ENCODE results near the gene IFT25.

IFT25 gene

DNA sequence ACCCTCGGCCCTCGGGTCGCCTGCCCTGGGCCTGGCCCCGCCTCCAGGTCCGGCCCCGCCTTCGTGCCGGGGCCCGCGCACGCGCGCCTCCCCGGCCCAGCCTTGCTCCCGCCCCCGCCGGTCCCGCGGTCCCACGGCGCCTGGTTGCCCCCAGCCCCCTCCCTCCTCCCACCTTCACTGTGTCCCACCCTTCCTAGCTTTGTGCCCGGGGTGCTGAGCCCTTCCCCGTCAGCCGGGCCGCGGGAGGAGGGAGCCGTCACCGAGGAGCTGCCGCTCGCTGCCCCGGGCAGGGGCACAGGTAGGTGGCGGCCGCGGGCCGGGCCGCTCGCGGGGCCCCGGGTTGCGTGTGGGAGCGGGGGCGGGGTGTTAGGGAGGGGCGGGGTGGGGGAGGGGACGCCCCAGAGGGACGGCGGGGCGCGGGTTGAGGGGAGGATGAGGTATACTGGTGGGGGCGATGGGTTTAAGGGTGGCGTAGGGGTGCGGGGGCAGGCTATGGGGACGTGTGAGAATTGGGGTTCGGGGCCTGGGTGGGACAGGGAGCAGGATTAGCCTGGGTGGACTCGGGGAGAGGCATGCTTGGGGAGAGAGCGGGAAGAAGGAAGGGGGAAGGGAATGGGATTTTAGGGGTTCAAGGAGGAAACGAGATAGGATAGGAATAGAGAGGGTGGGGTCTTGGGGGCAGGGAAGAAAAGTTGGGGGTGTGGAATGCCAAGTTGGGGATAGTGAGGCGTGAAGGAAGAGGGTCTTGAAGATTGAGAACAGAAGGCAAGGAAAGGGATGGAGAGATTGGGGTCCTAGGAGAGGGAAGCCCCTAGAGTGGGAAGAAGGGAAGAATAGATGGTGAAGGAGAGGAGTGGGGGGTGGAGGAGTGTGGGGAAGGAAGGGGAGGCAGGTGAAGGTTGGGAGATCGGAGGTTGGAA is 1.0 kb upstream of the IFT25 start, which contains the start of gene LRRC42:
LRRC42 (plus strand) TSS at position 99 of the 920 bp plus-strand sequence. CDS start 5,650 bp downstream, outside the sequence.
- Mint-ChIP-seq H3K9me3 (no peaks in the 10 kb centered on the region), H3K27me3 (ENCODE audit: low read depth) (no peaks in the 10 kb centered on the region), H3K4me3 (peak within 1 kb of the TSS; percentile 91), H3K27ac (peak within 1 kb of the TSS; percentile 91), H3K4me1 (ENCODE audit: low read depth) (peaks cover 46% of the 10 kb centered on the region), H3K36me3 (ENCODE audit: low read depth) (peaks cover 21% of the 10 kb centered on the region)

DNA sequence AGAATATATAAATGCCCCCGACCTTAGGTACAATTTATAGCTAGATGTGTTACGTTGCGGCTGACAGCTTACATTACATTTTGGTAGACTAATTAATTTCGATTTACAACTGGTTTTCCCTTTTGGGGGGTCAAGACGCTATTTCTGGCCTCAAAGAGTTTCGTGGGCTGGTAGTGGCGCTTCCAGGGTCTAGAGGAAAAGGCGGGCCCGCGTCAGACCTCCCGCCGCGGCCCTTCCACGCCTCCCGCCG is 391 bp downstream of the IFT25 start:
- peaks cover 23% of the 10 kb centered on the region for H3K36me3 Mint-ChIP-seq (ENCODE audit: low read depth)
- H3K9me3 Mint-ChIP-seq, result no peaks in the 10 kb centered on the region
- H3K4me1 Mint-ChIP-seq (ENCODE audit: low read depth), result peaks cover 47% of the 10 kb centered on the region
- no peaks in the 10 kb centered on the region for H3K27me3 Mint-ChIP-seq (ENCODE audit: low read depth)
- peak overlapping the region; percentile 91 for H3K4me3 Mint-ChIP-seq
- H3K27ac Mint-ChIP-seq, result peak overlapping the region; percentile 91

DNA sequence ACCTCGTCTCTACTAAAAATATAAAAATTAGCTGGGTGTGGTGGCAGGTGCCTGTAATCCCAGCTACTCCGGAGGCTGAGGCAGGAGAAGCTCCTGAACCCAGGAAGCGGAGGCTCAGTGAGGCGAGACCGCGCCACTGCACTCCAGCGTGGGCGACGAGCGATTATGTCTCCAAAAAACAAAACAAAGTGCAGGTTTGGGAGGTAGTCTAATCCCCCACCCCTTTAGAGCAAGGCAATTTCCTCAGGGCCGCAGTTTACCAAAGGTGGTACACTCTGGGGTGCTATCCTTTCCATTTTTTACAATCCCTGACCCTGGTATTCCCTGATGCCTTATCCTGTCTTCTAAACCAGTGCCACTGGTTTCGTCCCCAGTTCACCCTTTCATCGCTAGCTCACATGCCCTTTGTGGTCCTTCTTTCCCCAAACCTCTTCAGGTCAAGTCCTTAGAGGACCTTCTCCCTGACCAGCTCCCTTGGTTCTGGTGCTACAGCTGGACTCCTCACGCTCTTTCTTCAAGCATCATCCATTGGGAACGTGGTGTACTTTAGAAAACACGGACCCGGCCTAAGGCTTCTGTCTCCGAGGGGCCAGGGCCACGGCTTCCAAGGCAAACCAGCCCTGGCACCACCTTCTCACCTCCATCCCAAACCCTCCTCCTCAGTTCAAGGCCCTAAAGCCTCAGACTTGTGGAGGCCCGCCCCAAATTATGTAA is 873 bp downstream of the IFT25 start:
- Mint-ChIP-seq H3K27me3 (ENCODE audit: low read depth) (no peaks in the 10 kb centered on the region), H3K9me3 (no peaks in the 10 kb centered on the region), H3K27ac (peak overlapping the region; percentile 91), H3K4me1 (ENCODE audit: low read depth) (peaks cover 48% of the 10 kb centered on the region), H3K4me3 (peak overlapping the region; percentile 91), H3K36me3 (ENCODE audit: low read depth) (peaks cover 27% of the 10 kb centered on the region)

DNA sequence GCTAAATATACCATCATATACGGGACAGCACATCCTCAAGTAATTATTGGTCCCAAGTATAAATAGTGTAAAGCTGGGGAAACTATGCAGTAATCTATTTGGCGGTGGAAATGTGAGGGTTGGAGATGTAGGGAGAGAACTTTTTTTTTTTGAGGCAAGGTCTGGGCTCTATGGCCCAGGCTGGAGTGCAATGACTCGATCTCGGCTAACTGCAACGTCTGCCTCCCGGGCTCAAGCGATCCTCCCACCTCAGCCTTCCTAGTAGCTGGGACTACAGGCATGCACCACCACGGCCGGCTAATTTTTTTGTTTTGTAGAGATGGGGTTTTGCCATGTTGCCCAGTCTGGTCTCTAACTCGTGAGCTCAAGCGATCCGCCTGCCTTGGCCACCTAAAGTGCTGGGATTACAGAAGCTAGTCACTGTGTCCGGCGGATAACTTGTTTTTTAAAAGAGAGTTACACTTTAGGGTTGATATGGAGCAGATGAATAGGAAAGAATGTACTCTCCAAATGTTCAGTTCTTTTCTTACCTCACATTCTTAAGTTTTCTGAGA is 1.9 kb downstream of the IFT25 start:
- Mint-ChIP-seq H3K27me3 (ENCODE audit: low read depth) (no peaks in the 10 kb centered on the region), H3K4me3 (peak overlapping the region; percentile 80), H3K36me3 (ENCODE audit: low read depth) (peaks cover 34% of the 10 kb centered on the region), H3K27ac (peak overlapping the region; percentile 73), H3K9me3 (no peaks in the 10 kb centered on the region), H3K4me1 (ENCODE audit: low read depth) (peaks cover 45% of the 10 kb centered on the region)

DNA sequence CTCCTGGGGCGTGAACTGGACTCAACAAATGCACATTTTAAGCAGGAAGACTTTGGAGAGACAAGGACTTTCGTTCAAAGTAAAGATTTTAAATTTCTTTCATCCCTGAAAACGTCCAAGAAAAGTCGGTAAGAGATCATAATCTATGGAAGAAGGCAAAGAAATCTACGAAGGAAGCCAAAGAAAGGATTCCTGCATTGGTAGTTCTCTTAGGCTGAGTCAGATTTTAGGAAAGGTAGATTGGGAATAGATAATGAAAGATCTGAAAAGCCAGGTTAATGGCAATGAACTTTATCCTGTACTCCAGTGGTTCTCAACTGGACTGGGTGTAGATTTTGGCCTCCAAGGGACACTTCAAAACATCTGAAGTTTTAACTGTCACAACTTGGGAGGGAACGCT is 2.4 kb downstream of the IFT25 start:
- no peaks in the 10 kb centered on the region for H3K9me3 Mint-ChIP-seq
- peaks cover 39% of the 10 kb centered on the region for H3K36me3 Mint-ChIP-seq (ENCODE audit: low read depth)
- H3K27ac Mint-ChIP-seq, result peak overlapping the region; percentile 12
- H3K4me3 Mint-ChIP-seq, result peak overlapping the region; percentile 80
- peaks cover 40% of the 10 kb centered on the region for H3K4me1 Mint-ChIP-seq (ENCODE audit: low read depth)
- H3K27me3 Mint-ChIP-seq (ENCODE audit: low read depth), result no peaks in the 10 kb centered on the region

DNA sequence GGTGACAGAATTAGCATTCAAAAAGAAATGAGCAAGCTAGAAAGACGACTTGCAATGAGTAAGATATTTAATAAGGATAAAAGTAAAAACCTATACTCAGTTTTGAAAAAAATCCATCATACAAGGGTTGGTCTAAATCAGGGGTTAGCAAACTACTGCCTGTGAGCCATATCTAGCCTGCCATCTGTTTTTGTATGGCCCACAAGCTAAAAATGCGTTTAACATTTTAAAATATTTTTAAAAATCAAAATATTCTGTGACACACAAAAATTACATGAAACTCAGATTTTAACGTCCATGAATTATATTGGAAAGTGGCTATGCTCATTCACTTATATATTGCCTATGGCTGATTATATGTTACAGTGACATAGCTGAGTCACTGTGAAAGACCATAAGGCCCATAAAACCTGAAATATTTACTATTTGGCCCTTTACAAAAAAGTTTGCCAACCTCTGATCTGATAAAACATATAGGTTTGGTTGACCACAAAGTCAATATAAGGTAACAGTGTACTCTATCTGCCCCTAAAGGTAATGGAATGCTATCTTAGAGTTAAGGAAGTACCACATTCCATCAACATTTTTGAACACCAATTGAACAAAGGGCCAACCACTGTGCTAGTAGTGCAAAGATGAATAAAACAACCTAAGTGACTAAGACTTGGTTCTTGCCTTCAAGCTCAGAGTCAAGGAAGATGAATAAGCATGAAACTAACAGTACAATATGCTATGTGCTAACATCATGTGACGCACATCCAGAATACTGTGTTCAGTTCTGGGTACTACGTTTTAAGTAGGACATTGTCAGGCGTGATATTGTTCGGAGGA is 3.2 kb downstream of the IFT25 start:
- Mint-ChIP-seq H3K4me1 (ENCODE audit: low read depth) (peaks cover 36% of the 10 kb centered on the region), H3K27ac (peak overlapping the region; percentile 12), H3K4me3 (peak overlapping the region; percentile 32)

DNA sequence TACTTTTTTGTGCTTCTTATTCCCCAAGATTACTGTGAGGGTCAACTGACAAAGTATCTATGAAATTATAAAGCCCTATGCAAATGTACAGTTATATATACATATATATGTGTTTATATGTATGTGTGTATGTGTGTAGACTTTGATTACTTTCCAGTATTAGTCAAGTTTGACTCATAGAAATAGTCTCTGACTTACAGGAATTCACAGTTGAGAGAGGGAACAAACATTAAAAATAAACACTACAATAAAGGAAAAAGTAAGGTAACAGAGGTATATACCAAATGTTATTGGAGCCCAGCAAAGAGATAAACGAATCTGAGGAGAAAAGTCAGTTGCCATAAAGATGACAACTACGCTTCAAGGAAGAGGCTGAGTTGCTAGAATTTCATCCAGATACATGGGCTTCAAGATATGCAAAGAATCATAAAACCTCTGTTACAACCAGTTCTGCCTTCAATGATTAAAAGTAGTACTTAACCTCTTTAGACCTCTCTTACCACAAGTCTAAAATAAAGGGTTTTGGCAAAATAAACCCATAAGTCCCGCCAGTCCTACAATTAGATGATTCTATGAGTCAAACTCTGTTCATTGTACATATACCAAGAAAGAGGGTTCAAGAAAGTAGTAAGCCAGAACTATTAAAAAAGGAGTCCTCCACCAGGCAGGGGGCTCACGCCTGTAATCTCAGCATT is 7.2 kb downstream of the IFT25 start:
- Mint-ChIP-seq H3K27ac (no peak overlapping the region), H3K9me3 (peaks cover 14% of the 10 kb centered on the region), H3K4me1 (ENCODE audit: low read depth) (peaks cover 14% of the 10 kb centered on the region), H3K27me3 (ENCODE audit: low read depth) (no peaks in the 10 kb centered on the region), H3K4me3 (no peak overlapping the region), H3K36me3 (ENCODE audit: low read depth) (peaks cover 58% of the 10 kb centered on the region)

More for the DNA sequence above, 3.2 kb downstream of the IFT25 start:
- Mint-ChIP-seq H3K36me3 (ENCODE audit: low read depth) (peaks cover 42% of the 10 kb centered on the region), H3K9me3 (no peaks in the 10 kb centered on the region), H3K27me3 (ENCODE audit: low read depth) (no peaks in the 10 kb centered on the region)

DNA sequence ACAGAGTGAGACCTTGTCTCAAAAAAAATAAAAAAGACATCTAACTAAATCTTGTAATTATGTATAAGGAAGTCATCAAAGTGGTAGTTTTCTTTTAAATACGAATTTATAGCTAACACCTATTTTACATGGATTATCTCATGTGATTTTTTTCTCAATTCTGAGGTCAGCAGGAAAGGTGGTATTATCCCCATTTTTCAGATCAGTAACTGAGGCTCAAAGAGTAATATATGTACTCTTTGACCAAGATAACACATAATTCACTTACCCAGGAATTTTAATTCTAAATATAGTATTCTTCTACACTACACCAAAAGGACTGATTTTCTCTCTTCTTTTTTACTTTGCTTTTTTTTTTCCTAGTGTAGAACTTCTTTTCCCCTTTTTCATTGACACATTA is 9.1 kb downstream of the IFT25 start:
- H3K27ac Mint-ChIP-seq, result no peak overlapping the region
- H3K36me3 Mint-ChIP-seq (ENCODE audit: low read depth), result peaks cover 61% of the 10 kb centered on the region
- H3K27me3 Mint-ChIP-seq (ENCODE audit: low read depth), result no peaks in the 10 kb centered on the region
- H3K4me3 Mint-ChIP-seq, result no peak overlapping the region
- H3K9me3 Mint-ChIP-seq, result peaks cover 19% of the 10 kb centered on the region
- peaks cover 4% of the 10 kb centered on the region for H3K4me1 Mint-ChIP-seq (ENCODE audit: low read depth)

DNA sequence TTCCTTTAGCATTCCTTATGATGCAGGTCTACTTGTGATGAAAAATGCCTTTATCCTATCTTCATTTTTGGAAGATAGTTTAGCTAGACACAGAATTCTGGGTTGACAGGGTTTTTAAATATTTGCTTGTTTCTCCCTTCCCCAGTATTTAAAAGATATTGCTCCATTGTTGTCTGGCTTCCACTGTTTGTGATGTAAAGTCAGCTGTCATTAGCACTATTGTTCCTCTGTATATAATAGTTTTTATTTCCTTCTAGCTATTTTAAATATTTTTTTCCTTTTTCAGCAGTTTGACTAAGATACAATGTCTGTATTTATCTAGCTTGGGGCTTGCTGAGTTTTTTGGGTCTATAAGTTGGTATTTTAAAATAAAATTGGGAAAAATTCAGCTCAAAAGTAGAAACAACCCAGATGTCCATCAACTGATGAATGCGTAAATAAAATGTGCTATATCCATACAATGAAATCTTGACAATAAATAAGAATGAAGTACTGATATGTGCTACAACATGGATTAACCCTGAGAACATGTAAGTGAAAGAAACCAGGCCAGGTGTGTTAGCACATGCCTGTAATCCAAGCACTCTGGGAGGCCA is 11.2 kb downstream of the IFT25 start:
- H3K36me3 Mint-ChIP-seq (ENCODE audit: low read depth), result peaks cover 64% of the 10 kb centered on the region
- H3K9me3 Mint-ChIP-seq, result peaks cover 19% of the 10 kb centered on the region
- peaks cover 2% of the 10 kb centered on the region for H3K4me1 Mint-ChIP-seq (ENCODE audit: low read depth)
- H3K4me3 Mint-ChIP-seq, result no peak overlapping the region
- H3K27ac Mint-ChIP-seq, result no peak overlapping the region
- H3K27me3 Mint-ChIP-seq (ENCODE audit: low read depth), result no peaks in the 10 kb centered on the region

DNA sequence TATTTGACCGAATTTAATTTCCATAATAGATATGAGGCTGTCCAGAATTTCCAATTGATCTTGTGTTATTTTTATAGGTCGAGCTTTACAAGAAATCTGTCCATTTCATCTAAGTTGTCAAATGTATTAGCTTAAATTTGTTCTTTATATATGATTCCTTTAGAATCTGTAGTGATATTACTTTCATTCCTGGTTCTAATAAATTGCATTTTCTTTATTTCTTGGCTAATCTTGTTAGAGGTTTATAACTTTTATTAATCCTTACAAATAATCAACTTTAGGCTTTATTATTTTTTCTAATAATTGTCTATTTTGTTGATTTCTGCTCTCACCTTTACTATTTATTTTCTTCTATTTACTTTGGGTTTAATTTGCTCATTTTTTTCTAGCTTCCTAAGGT is 14.0 kb downstream of the IFT25 start:
- peaks cover 19% of the 10 kb centered on the region for H3K9me3 Mint-ChIP-seq
- H3K27me3 Mint-ChIP-seq (ENCODE audit: low read depth), result no peaks in the 10 kb centered on the region
- no peaks in the 10 kb centered on the region for H3K4me1 Mint-ChIP-seq (ENCODE audit: low read depth)
- H3K4me3 Mint-ChIP-seq, result no peak overlapping the region
- H3K36me3 Mint-ChIP-seq (ENCODE audit: low read depth), result peaks cover 61% of the 10 kb centered on the region
- no peak overlapping the region for H3K27ac Mint-ChIP-seq

DNA sequence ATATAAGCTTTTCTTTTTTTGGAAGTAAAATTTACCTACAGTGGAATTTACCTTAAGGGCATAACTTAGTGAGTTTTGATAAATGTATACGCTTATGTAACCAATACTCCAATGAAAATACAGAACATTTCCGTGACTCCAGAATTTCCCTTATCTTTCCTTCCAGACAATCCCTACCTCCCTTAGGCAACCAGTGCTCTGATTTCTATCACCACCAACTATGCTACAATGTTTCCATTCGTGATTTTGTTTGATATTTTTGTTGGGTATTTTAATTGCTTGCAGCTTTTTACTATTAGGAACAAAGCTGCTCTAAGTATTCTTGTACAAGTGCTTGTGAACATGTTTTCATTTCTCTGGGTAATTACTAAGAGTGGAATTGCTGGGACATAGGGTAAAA is 14.6 kb downstream of the IFT25 start:
- Mint-ChIP-seq H3K9me3 (peaks cover 19% of the 10 kb centered on the region), H3K36me3 (ENCODE audit: low read depth) (peaks cover 58% of the 10 kb centered on the region), H3K4me1 (ENCODE audit: low read depth) (no peaks in the 10 kb centered on the region), H3K27ac (no peak overlapping the region), H3K4me3 (no peak overlapping the region), H3K27me3 (ENCODE audit: low read depth) (no peaks in the 10 kb centered on the region)

DNA sequence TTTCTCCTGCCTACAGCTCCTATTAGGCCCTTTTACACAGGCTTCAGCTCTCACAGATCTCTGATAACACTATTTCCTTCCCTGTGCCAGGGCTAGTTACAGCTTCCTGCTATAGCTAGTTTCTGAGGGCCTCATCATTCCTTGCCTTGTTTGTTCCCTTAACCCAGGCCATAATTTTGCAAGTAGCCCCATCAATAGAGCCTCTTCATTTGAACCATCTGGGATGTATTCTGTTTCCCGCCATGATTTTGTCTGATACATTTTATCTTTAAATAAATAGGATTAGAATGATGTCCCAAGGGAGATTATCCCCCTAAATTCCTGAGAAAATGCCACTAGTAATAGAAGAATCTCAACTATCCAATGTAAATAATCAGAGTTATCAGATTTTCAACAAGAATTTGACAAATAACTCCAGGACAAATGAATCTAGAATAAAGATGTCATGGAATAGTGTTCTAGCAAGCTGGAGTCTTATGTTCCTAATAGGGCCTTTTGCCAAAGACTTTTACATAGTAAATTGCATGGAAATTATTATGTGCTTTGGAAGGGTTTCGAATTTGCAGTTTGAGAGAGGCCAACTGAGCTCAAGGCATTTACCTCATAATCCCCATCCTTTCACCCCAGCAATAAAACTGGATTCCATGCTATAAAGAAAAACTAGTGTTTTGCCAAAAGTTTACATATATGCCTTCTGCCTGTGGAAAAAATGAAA is 16.1 kb downstream of the IFT25 start:
- Mint-ChIP-seq H3K36me3 (ENCODE audit: low read depth) (peaks cover 51% of the 10 kb centered on the region), H3K4me1 (ENCODE audit: low read depth) (peaks cover 2% of the 10 kb centered on the region), H3K27ac (no peak overlapping the region), H3K27me3 (ENCODE audit: low read depth) (no peaks in the 10 kb centered on the region), H3K9me3 (peaks cover 11% of the 10 kb centered on the region), H3K4me3 (no peak overlapping the region)

DNA sequence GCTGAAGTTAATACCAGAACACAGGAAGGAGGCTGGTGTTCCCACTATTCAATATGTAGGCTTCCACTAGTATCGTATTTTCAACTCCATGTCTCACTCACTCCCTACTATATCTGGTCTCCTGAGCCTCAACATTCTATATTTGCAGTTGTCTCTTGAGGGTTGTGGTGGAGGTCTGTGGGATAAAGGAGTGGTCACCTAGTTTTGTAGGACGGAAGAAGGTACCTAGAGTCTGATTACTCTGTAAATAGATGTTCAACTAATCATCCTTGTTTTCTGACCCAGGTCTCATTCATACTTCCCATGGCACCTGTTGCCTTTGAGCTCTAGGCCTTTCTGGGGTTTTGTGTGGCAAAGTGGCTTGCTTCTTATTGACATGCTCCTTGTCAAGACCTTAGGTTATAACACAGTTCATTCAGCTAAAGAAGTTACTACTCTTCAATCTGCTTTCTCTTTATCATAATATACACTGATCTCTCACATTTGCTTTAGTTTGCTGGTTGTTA is 18.1 kb downstream of the IFT25 start:
- Mint-ChIP-seq H3K4me3 (no peak overlapping the region), H3K27me3 (ENCODE audit: low read depth) (no peaks in the 10 kb centered on the region), H3K9me3 (peaks cover 3% of the 10 kb centered on the region), H3K27ac (no peak overlapping the region), H3K4me1 (ENCODE audit: low read depth) (peaks cover 2% of the 10 kb centered on the region), H3K36me3 (ENCODE audit: low read depth) (peaks cover 48% of the 10 kb centered on the region)

Measured in T-helper 1 cell treated with Interleukin-12 subunit alpha and Interleukin-12 subunit beta and Interleukin-4 antibody, amounts not matched to agents 30 μg/mL and 1 μg/mL, for 36 hours (primary cell).